Neutrophil (primary cell): ENCODE measurements around the gene CETN1.

Experiments
- H3K27ac ChIP-seq: fragments of 200-600 bp; sonication (generic); 2 replicates; pipeline ENCODE4 v1.5.1; 2016; ENCODE audit warnings: mild to moderate bottlenecking, moderate library complexity
- H3K27me3 ChIP-seq: fragments of 200-600 bp; sonication (generic); 2 replicates; pipeline ENCODE4 v1.6.0; 2016; ENCODE audit warnings: mild to moderate bottlenecking
- H3K36me3 ChIP-seq: fragments of 200-600 bp; sonication (generic); 2 replicates; pipeline ENCODE4 v1.5.1; 2017
- H3K4me1 ChIP-seq, 2 experiments: fragments of 200-600 bp in 1 of 2; sonication (generic) in 1 of 2; 1 replicate in 1 of 2; 2 replicates in 1 of 2; pipeline versions ENCODE4 v1.5.1 to v1.6.1; 2013 to 2016; ENCODE audit warnings: low read depth in 1 of 2, low read length in 1 of 2, mild to moderate bottlenecking in 1 of 2, moderate library complexity in 1 of 2; ENCODE audit not compliant: control insufficient read depth in 1 of 2, insufficient read depth in 1 of 2
- H3K4me3 ChIP-seq, 2 experiments: fragments of 200-600 bp in 1 of 2; sonication (generic) in 1 of 2; 1 replicate in 1 of 2; 2 replicates in 1 of 2; pipeline ENCODE4 v1.5.1; 2013 to 2016; ENCODE audit warnings: low read depth in 1 of 2, low read length in 1 of 2, mild to moderate bottlenecking in 1 of 2, moderate library complexity in 1 of 2
- H3K9me3 ChIP-seq: fragments of 200-600 bp; sonication (generic); 2 replicates; pipeline ENCODE4 v1.5.1; 2016
- CTCF ChIP-seq: fragments of 200-600 bp; sonication (generic); IDR thresholded peaks from 2 replicates; pipeline ENCODE4 v1.5.1; 2016; ENCODE audit warnings: antibody characterized with exemption

Gene CETN1

GRCh38 chr18:577643-578375, 2.4 kb upstream of the CETN1 start:
- Histone ChIP-seq H3K27me3 (peaks cover 14% of the 10 kb centered on the region), H3K9me3 (no peaks in the 10 kb centered on the region), H3K36me3 (no peaks in the 10 kb centered on the region), H3K4me1 (no peaks in the 10 kb centered on the region), H3K27ac (no peak overlapping the region), H3K4me3 (no peak overlapping the region)
- TF ChIP-seq CTCF: no peak

GRCh38 chr18:579238-579637, 942 bp upstream of the CETN1 start:
- TF ChIP-seq CTCF: no peak
- H3K36me3 ChIP-seq: no peaks in the 10 kb centered on the region
- H3K4me1 ChIP-seq: no peaks in the 10 kb centered on the region
- H3K9me3 ChIP-seq: no peaks in the 10 kb centered on the region
- H3K4me3 ChIP-seq: no peak overlapping the region
- no peak overlapping the region for H3K27ac ChIP-seq
- H3K27me3 ChIP-seq: peaks cover 7% of the 10 kb centered on the region

GRCh38 chr18:581096-581495, 916 bp downstream of the CETN1 start:
- Histone ChIP-seq H3K27me3 (no peaks in the 10 kb centered on the region), H3K36me3 (no peaks in the 10 kb centered on the region), H3K4me3 (no peak overlapping the region), H3K9me3 (no peaks in the 10 kb centered on the region), H3K4me1 (no peaks in the 10 kb centered on the region), H3K27ac (no peak overlapping the region)
- TF ChIP-seq CTCF: no peak

GRCh38 chr18:582465-582864, 2.3 kb downstream of the CETN1 start:
- TF ChIP-seq CTCF: no peak

GRCh38 chr18:595068-595467, 14.9 kb downstream of the CETN1 start:
- H3K36me3 ChIP-seq: no peaks in the 10 kb centered on the region
- no peak overlapping the region for H3K4me3 ChIP-seq
- TF ChIP-seq CTCF: no peak
- no peaks in the 10 kb centered on the region for H3K9me3 ChIP-seq
- peaks cover 0 to 7% of the 10 kb centered on the region in 2 experiments for H3K4me1 ChIP-seq
- peaks cover 60% of the 10 kb centered on the region for H3K27me3 ChIP-seq
- H3K27ac ChIP-seq: no peak overlapping the region

More at GRCh38 chr18:582465-582864, 2.3 kb downstream of the CETN1 start:
- no peak overlapping the region for H3K4me3 ChIP-seq
- H3K36me3 ChIP-seq: no peaks in the 10 kb centered on the region
- no peaks in the 10 kb centered on the region for H3K4me1 ChIP-seq
- no peaks in the 10 kb centered on the region for H3K9me3 ChIP-seq
- H3K27me3 ChIP-seq: no peaks in the 10 kb centered on the region
- H3K27ac ChIP-seq: no peak overlapping the region
